Pancreas (tissue), 10 donors: ENCODE data around the gene GNAS. TPM values are rescaled to one million over a fixed set of nuclear protein-coding genes. Genes with fewer than 3 reads are reported as not detected.
"Not testable (repeated sequence)": the region's sequence is repeated elsewhere in the genome, so short reads cannot be mapped to it uniquely, and the experiment has no call there.

Experiments used
- ATAC-seq, 4 donors: fragments of 200-7000 bp; cut with Tn5 transposase; one replicate each; pipeline versions ENCODE4 v1.8.0 to v1.9.1; 2020; ENCODE audit warnings: mild to moderate bottlenecking in 4 of 4, moderate library complexity in 4 of 4
- DNase-seq, 6 donors: peaks; one replicate each; pipeline ENCODE4 v3.0.0-alpha.2; 2020
- FAIRE-seq: peaks from 2 replicates; lab custom pipeline; 2012; peaks lifted over from hg19 to GRCh38; lab: Jason Lieb, UNC
- H3K27ac ChIP-seq, 4 donors: fragments of 200-600 bp; sonication (generic); 1 replicate in 3 of 4; 2 replicates in 1 of 4; pipeline versions ENCODE4 v1.5.0 to v1.8.0; 2020
- H3K27me3 ChIP-seq, 4 donors: fragments of 200-600 bp; one replicate each; pipeline ENCODE4 v1.8.0; 2021
- H3K36me3 ChIP-seq, 3 donors: fragments of 200-600 bp; sonication (generic) in 1 of 3; one replicate each; pipeline versions ENCODE4 v1.5.0 to v1.8.0; 2020 to 2021
- H3K4me1 ChIP-seq, 3 donors: fragments of 200-600 bp; one replicate each; pipeline ENCODE4 v1.8.0; 2021
- H3K4me3 ChIP-seq, 4 donors: fragments of 200-600 bp; sonication (generic) in 2 of 4; one replicate each; pipeline versions ENCODE4 v1.5.0 to v1.8.0; 2020 to 2021
- H3K9me3 ChIP-seq, 4 donors: fragments of 200-600 bp; one replicate each; pipeline ENCODE4 v1.8.0; 2021
- CTCF ChIP-seq, 4 donors: fragments of 200-600 bp; sonication (generic) in 3 of 4; IDR thresholded peaks; one replicate each; pipeline versions ENCODE4 v1.5.0 to v1.8.0; 2021; ENCODE audit warnings: antibody characterized with exemption in 4 of 4
- WGBS, 2 donors: extraction: QIAGEN DNeasy Blood & Tissue Kit; methylation state at CpG; one replicate each; pipeline ENCODE4 v1.1.7; 2013; 5-methylcytosine and 5-hydroxymethylcytosine counted together
- intact Hi-C, 3 donors: fragments of 100-400 bp; cut with DNase I; formaldehyde crosslinking; loops; one replicate each; pipeline versions ENCODE4 v1.11.1 to v1.14.2; 2022
- polyA plus RNA-seq, 2 donors: library from polyadenylated mRNA; stranded (reverse); fragments of 200-250 nt; gene quantifications; one replicate each; pipeline ENCODE4 v1.2.3, GENCODE V29; 2013
- total RNA-seq, 6 donors: library from RNA; stranded (reverse); fragmentation: NEBNext Ultra II Directional in 4 of 6; extraction: Animal tissue kit (Norgen Biotek cat#: 25700) in 4 of 6; gene quantifications; one replicate each; pipeline versions ENCODE4 v1.2.1 to v1.2.4, GENCODE V29; 2021 to 2023
- donor health status: healthy with polysubstance abuse.
- donor health status: DM: no; HTN: no; CAD: no; lungs with moderate emphysema.
- donor health status: DM: no; HTN: no; CAD: no.
- donor health status: control.
- donor health status: control.
- donor health status: Bipolar disorder and iron deficiency.
- donor health status: DM: yes; HTN: yes; CAD: no.
- donor health status: DM: no; HTN: no; CAD: no.
- donor health status: DM: no; HTN: no; CAD: no.
- donor health status: DM: yes; HTN: yes; CAD: no.

The GNAS gene
- total and polyA plus RNA-seq, 8 donors = 349 to 2,220 (median 627) TPM

DNA sequence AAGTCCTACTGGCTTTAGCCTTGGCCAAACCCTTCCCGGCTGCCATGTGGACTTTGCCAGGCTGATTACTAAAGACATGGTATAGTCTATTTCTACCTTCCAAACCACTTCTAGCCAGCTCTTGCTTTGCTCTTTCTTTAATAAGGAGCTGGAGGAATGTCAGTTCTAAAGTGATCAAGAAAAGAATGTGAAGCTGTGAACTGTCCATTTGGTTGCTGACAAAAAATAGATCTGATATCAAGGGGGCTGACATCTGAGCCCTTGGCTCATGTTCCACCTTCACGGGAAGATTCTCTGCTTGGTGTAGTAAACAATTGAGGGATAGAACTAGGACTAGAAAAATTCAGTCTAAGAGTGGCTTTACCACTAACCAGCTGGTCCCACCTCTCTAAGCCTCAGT lies 24.4 kb upstream of the GNAS start:
- intact Hi-C loops = no loop called here
- DNase-seq (no peak), ATAC-seq (no peak), FAIRE-seq (no peak)
- TF ChIP-seq CTCF (IDR thresholded peaks at IDR 0.05) = no peak
- H3K36me3 ChIP-seq = no peaks in the 10 kb centered on the region
- WGBS, 2 donors = 85 to 97% methylated on average over 2 of the region's 2 CpGs
- no peaks in the 10 kb centered on the region for H3K4me1 ChIP-seq
- no peaks in the 10 kb centered on the region for H3K27me3 ChIP-seq
- H3K4me3 ChIP-seq = no peak overlapping the region
- no peak overlapping the region for H3K27ac ChIP-seq
- H3K9me3 ChIP-seq = no peaks in the 10 kb centered on the region

GRCh38 chr20:58828804-58829203 lies 23.7 kb upstream of the GNAS start:
- H3K4me3 ChIP-seq, ATAC-seq, FAIRE-seq, H3K4me1 ChIP-seq, H3K36me3 ChIP-seq, H3K27me3 ChIP-seq, DNase-seq, H3K9me3 ChIP-seq, intact Hi-C loops, H3K27ac ChIP-seq: not testable (repeated sequence)
- 92 to 100% methylated on average over 1 to 5 of the region's 5 CpGs for WGBS, 2 donors

DNA sequence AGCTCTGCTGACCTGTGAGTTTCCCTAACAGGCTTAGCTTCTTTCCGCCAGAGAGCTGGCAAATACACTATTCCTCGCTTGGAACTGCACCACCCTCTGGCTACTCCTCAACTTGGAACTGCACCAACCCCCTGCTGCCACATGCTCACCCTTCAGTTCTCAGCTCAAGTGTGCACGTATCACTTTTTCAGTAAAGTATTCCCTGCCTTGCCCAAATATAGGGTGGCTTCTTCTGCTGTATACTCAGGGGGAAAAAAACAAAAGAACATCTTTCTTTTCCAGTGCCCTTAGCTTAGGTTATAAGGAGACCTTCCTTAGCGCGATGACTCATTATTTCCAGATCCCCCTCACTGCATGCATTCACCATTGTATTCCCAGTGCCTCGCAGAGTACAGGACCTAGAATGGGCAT lies 23.0 kb upstream of the GNAS start:
- WGBS, 2 donors = 71% methylated on average over 6 of the region's 6 CpGs
- peak in 3 of 4 donors; percentile 44 to 77 (median 70) for ATAC-seq
- H3K9me3 ChIP-seq = no peaks in the 10 kb centered on the region
- no peaks in the 10 kb centered on the region for H3K4me1 ChIP-seq
- intact Hi-C loops = no loop called here
- no peak for FAIRE-seq
- no peak overlapping the region for H3K27ac ChIP-seq
- no peak overlapping the region for H3K4me3 ChIP-seq
- TF ChIP-seq CTCF (IDR thresholded peaks at IDR 0.05) = no peak
- no peaks in the 10 kb centered on the region for H3K36me3 ChIP-seq
- no peaks in the 10 kb centered on the region for H3K27me3 ChIP-seq
- DNase-seq = peak in 1 of 6 donors; percentile 20

GRCh38 chr20:58832457-58832856 lies 20.1 kb upstream of the GNAS start:
- no peak for TF ChIP-seq CTCF (IDR thresholded peaks at IDR 0.05)
- ATAC-seq = no peak
- Histone ChIP-seq H3K36me3 (no peaks in the 10 kb centered on the region), H3K9me3 (no peaks in the 10 kb centered on the region), H3K4me1 (no peaks in the 10 kb centered on the region), H3K27me3 (no peaks in the 10 kb centered on the region), H3K27ac (no peak overlapping the region), H3K4me3 (no peak overlapping the region)
- intact Hi-C loops = no loop called here
- DNase-seq = no peak
- no peak for FAIRE-seq
- WGBS, 2 donors = 69% methylated on average over 4 of the region's 4 CpGs

DNA sequence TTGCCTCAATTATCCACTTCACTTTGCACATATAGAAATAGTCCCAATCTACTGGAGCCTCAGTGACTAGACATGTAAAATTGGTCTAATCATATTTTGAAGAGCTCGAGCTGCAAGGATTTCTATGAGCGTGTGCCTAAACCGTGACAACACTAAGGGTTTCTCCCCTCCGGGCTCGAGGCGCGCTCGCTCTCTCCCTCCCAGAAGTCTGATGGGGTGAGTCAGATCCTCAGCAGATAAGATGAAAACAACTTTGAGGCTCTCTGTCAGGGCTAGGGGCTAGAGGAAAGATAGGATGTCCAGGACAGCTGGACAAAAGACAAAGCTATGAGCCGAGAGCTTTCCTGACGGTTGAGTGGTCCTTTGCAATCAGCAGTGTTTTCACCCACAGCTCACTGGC lies 18.6 kb upstream of the GNAS start:
- no peak for FAIRE-seq
- no peaks in the 10 kb centered on the region for H3K27me3 ChIP-seq
- intact Hi-C loops = no loop called here

More for the DNA sequence above, 18.6 kb upstream of the GNAS start:
- no peaks in the 10 kb centered on the region for H3K36me3 ChIP-seq
- WGBS, 2 donors = 82 to 85% methylated on average over 10 of the region's 10 CpGs
- H3K9me3 ChIP-seq = no peaks in the 10 kb centered on the region
- TF ChIP-seq CTCF (IDR thresholded peaks at IDR 0.05) = no peak
- no peak overlapping the region for H3K4me3 ChIP-seq
- ATAC-seq (no peak), DNase-seq (no peak)
- H3K27ac ChIP-seq = no peak overlapping the region
- H3K4me1 ChIP-seq = no peaks in the 10 kb centered on the region
